Epithelial cell of esophagus (primary cell): ENCODE measurements around the gene AHR.

ENCODE experiments used
- DNase-seq: peaks from one replicate; pipeline ENCODE4 v3.0.0; 2010; ENCODE audit warnings: low read depth
- H3K4me3 ChIP-seq: 2 replicates; pipeline ENCODE4 v1.5.1; 2011; ENCODE audit warnings: mild to moderate bottlenecking, low read length, control low read depth
- CTCF ChIP-seq: IDR thresholded peaks from 2 replicates; pipeline ENCODE4 v1.5.1; 2011; ENCODE audit warnings: low read depth, mild to moderate bottlenecking, low read length, control low read depth, inconsistent platforms; ENCODE audit not compliant: insufficient read depth; ENCODE audit errors: missing control alignments

AHR gene

GRCh38 chr7:17311952-17312351 is 13.5 kb downstream of the AHR start:
- TF ChIP-seq CTCF, result no peak
- H3K4me3 ChIP-seq, result no peak overlapping the region
- no peak for DNase-seq

- no peak for TF ChIP-seq CTCF
- DNase-seq, result no peak
- H3K4me3 ChIP-seq, result no peak overlapping the region
Observed at GRCh38 chr7:17312641-17313040, 14.2 kb downstream of the AHR start.

GRCh38 chr7:17313194-17313593 is 14.7 kb downstream of the AHR start:
- no peak overlapping the region for H3K4me3 ChIP-seq
- TF ChIP-seq CTCF, result no peak
- no peak for DNase-seq

- DNase-seq, result no peak
- no peak overlapping the region for H3K4me3 ChIP-seq
Observed at GRCh38 chr7:17315974-17316373, 17.5 kb downstream of the AHR start.

GRCh38 chr7:17318146-17318545 is 19.7 kb downstream of the AHR start:
- no peak for TF ChIP-seq CTCF
- no peak for DNase-seq
- H3K4me3 ChIP-seq, result no peak overlapping the region

More at GRCh38 chr7:17315974-17316373, 17.5 kb downstream of the AHR start:
- no peak for TF ChIP-seq CTCF

- no peak overlapping the region for H3K4me3 ChIP-seq
- no peak for TF ChIP-seq CTCF
- DNase-seq, result no peak
Observed at GRCh38 chr7:17319164-17320101, 21.0 kb downstream of the AHR start.

- no peak overlapping the region for H3K4me3 ChIP-seq
- peak; percentile 17 for DNase-seq
- no peak for TF ChIP-seq CTCF
Observed at GRCh38 chr7:17320102-17320497, 21.6 kb downstream of the AHR start.
